GM21360 (cell line): ENCODE data around the gene KLKB1.
"Not testable (repeated sequence)": the region's sequence is repeated elsewhere in the genome, so short reads cannot be mapped to it uniquely, and the experiment has no call there.

Experiments
- ATAC-seq: cut with Tn5 transposase; IDR thresholded peaks from one replicate; pipeline ENCODE4 v1.9.1; 2021; ENCODE audit warnings: mild to moderate bottlenecking, moderate library complexity; ENCODE audit not compliant: unreplicated experiment

Gene KLKB1

GRCh38 chr4:186264660-186265059 lies 37.4 kb downstream of the KLKB1 start:
- ATAC-seq: no peak

- not testable (repeated sequence) for ATAC-seq
These were observed 37.9 kb downstream of the KLKB1 start for GRCh38 chr4:186265250-186265649.

- ATAC-seq: no peak
These were observed 38.7 kb downstream of the KLKB1 start, which contains the start of gene F11 for GRCh38 chr4:186265683-186266652. F11 (plus strand) TSS chr4:186266189; CDS start chr4:186267137, 948 bp downstream.

GRCh38 chr4:186266729-186267456 lies 39.6 kb downstream of the KLKB1 start:
- ATAC-seq: no peak

- ATAC-seq: no peak
These were observed 43.9 kb downstream of the KLKB1 start for GRCh38 chr4:186271081-186271678.

- ATAC-seq: no peak
These were observed 45.5 kb downstream of the KLKB1 start for GRCh38 chr4:186272699-186273391.

GRCh38 chr4:186273392-186273789 lies 46.1 kb downstream of the KLKB1 start:
- not testable (repeated sequence) for ATAC-seq

GRCh38 chr4:186283311-186283710 lies 56.0 kb downstream of the KLKB1 start:
- ATAC-seq: no peak

GRCh38 chr4:186285147-186285546 lies 57.8 kb downstream of the KLKB1 start:
- ATAC-seq: no peak

- ATAC-seq: no peak
These were observed 59.3 kb downstream of the KLKB1 start for GRCh38 chr4:186286581-186286980.

- ATAC-seq: no peak
These were observed 64.1 kb downstream of the KLKB1 start for GRCh38 chr4:186291256-186291890.

- no peak for ATAC-seq
These were observed 66.9 kb downstream of the KLKB1 start for GRCh38 chr4:186294160-186294559.

- ATAC-seq: no peak
These were observed 69.2 kb downstream of the KLKB1 start for GRCh38 chr4:186296481-186296880.

GRCh38 chr4:186297013-186297645 lies 69.8 kb downstream of the KLKB1 start:
- no peak for ATAC-seq

GRCh38 chr4:186298031-186298647 lies 70.8 kb downstream of the KLKB1 start:
- ATAC-seq: no peak

GRCh38 chr4:186299291-186299690 lies 72.0 kb downstream of the KLKB1 start:
- no peak for ATAC-seq

- no peak for ATAC-seq
These were observed 73.5 kb downstream of the KLKB1 start for GRCh38 chr4:186300659-186301390.

- no peak for ATAC-seq
These were observed 76.9 kb downstream of the KLKB1 start for GRCh38 chr4:186304216-186304615.
